GM18511 (cell line): ENCODE measurements around the gene LAMTOR5.
"Not testable (repeated sequence)": the region's sequence is repeated elsewhere in the genome, so short reads cannot be mapped to it uniquely, and the experiment has no call there.

Source experiments
- ATAC-seq: cut with Tn5 transposase; IDR thresholded peaks from one replicate; pipeline ENCODE4 v1.9.1; 2021; ENCODE audit warnings: mild to moderate bottlenecking, moderate library complexity; ENCODE audit not compliant: unreplicated experiment

Gene LAMTOR5

DNA sequence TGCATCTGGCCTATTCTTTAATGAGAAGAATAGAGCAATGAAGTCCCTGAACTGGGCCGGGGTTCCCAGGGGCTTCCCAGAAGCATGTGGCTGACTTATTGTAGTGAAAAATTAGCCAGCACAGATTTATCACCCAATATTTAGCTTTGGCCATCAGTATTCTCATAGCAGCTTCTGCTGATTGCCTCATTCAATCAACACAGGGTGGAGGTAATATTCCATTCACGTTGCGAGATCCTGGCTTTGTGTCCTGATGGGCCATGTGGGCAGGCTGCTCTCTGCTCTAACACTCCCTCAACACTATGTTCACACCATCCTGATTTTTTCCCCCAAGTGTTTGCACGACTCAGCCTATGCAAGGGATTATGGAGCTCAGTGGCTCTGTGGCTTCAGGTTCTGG is 21.5 kb upstream of the LAMTOR5 start:
- ATAC-seq = no peak

DNA sequence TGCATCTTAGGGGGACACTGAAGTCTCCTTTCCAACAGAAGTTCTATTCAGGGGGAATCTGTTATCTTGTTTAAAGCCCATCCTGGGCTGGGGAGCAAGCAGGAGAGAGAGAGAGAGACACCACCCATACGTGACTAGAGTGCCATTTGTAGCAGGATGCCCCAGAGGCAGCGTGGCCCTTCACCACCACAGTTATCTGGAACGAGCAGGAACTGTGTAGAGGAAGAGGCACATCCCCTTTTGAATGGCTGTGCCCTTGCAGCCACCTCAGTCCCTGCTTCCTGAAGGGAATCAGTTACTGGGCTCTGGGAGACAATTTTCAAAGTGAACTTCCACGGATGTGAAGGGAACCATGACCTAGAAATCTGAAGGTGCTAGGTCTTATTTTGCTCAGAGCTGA is 19.4 kb upstream of the LAMTOR5 start:
- no peak for ATAC-seq

DNA sequence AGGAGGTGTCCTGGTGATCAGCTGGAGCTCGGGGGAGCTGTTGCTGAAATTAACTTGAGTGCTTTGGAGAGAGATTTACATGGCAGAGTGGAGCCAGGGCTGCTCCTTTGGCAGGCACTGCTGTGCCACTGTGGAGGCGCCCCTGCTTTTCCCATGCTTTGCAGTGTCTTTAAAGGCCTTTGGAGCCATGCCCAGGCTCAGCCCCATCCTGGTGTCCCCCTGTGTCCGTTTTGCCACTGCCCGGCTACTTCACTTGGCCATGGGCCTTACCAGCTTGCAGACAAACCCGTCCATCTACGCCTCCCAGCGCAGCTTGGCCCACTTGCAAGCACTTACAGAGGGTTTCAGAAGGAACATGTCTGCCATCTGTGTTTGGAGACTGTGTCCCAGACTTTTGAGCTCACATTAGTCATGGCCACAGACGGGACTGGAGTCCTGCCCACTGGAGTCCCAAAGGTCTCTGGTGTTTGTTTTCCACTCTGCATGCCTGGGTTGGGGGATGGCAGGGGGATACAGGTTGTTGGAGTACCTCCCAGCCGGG is 18.2 kb upstream of the LAMTOR5 start:
- ATAC-seq = no peak

DNA sequence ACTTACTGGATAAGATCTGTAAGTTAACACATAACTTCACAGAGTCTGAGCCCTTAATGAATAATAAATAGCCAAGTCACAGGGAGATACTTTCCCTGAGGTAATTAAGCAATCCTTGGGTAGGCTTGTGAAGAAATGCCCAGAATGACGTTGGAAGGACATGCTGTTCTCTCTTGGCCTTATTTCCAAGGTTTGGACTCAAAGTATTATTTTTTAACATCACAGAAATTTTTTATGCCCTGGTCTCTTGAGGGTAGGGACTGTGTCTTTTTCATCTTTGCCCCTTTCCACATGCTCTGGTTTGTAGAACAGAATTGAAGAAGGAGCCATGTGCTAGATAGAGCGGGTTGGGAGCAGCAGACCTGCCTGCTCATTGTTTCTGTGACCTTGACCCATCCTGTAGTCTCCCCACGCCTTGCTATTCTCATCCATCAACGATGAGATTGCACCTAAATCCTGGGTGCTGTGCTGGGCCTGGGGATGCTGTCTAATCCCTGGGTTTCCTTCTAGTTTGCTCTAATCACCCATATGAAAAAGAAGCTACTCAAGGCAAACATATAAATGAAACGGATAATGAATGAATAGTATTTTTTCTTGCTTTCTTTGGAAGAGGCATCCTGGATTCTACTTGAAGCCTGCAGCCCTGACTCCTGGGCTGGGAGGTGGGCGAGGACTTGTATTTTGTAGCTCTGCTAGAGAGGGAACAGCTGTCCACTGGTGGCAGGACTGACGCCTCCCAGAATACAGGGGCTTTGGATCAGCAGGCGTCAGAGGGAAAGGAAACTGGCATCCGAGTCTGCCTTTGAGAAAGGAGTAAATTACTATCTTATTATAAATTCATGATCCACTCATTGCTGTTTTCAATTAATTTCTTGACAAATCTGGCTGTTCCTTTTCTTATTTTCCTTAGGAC is 17.5 kb upstream of the LAMTOR5 start:
- no peak for ATAC-seq

DNA sequence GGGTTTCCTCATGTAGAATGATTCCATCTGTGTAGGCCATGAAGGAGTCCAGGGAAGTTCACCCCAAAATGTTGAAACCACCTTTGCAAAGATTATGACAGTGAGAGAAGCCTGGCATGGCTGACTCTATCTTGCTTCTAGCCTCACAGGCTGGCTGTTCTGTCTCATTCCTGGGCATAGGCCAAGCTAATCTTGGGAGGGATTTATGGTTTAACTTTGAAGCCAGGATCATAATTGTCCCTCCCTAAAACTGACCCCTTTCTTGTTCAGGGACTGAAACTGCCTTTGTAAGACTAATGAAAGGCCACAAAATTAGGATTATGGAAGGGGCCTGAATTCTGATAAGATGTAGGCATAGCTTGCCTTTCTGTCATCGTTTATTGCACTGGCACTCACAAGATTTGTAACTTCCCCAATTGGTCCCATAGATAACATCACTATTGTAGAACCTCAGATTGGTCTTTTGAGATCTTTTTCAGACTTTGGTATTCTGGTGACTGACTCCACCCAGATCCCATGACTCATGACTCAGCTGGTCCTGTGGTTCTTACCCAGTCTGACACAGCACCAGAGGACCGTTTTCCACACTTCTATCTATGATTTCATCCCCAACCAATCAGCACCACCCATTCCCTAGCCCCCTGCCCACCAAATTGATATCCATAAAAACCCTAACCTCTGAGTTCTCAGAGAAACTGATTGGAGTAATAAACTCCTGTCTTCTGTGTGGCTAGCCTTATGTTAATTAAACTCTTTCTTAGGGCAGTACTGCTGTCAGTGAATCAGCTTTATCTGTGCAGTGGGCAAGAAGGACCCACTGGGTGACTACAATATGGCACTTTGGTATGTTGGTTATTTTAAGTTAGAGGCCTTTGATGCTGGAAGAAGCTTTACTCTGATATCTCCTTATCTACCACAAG is 13.6 kb upstream of the LAMTOR5 start:
- no peak for ATAC-seq

DNA sequence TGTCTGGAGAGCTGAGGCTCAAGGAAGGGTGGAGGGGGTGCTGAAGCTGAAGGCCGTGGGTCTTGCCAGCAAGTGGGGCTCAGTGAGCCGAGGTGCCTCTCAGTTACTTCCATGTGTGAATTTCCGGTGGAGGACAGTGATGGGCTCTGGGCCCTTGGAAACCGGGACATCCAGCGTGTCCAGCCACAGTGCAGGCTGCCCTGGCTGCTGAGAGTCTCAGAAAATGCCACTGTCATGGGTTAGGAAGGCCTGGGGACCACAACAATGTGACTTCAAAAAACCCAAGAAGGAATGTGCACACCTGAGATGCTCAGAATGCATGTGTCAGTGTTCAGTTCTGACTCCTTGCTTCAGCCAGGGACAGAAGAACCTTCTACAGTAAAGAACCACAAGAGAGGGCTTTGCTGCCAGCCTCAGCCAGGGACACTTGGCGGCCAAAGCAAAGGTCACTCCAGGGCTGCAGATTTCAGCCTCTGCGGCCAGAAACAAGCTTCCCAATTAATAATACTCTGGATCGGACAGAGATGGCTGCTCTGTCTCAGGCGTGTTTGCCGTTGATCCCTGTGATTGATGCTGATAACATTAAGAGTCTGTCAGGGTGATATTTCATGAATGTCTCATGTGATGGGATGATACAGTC is 12.6 kb upstream of the LAMTOR5 start:
- ATAC-seq = no peak

DNA sequence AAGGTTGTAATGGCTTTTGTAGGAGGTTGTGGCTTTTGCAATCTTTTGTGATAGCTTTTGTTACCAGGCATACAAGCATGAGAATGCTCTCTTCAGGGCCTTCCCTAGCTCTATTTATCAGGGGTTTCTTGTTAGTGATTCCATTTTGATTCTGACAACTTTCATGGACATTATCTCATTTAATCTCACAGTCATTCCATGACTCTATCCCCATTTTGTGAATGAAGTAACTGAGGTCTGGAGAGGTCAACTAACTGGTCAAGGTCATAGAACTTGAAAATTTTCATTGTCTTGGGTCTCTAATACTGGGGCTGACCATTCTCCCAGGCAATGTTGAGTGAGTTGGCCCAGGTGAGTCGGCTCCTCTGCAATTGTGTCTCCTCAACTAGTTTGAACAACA is 11.2 kb upstream of the LAMTOR5 start:
- ATAC-seq = no peak

DNA sequence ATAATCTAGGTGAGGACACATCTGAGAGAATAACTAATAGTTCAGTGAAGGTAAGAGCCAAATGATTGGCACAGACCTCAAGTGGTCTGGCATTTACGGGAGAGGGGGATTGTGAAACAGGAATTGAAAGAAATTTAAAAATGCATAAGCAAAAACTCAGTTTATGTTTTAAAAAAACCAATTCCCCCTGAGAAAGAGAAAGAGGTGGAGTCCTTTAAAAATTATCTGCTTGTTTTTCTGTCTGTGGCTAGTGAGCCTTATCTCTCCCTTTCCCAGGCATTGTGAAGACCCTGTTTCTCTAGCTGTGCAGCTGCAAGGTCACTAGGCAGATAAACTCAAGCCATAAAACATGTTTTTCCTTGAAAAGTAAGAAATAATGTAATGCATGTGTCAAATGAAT is 5.6 kb upstream of the LAMTOR5 start:
- ATAC-seq = not testable (repeated sequence)

DNA sequence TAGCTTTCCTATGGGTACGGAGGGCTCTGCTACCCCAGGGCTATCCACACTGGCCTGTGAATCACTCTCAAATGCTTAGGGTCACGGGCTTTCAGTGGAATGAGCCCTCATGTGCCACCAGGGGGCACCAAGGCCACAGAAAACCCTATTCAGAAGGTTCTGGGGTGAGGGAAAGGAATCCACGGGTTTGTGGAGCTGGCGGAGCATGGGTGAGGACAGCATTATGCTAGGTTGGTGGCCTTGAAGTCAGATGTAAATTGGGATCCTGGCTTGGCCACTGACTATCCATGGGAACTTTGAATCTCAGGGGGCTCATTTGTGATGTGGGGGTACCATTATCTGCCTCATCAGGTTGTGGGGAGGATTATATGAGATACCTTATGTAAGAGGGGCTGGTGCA is 5.1 kb upstream of the LAMTOR5 start:
- ATAC-seq = peak; percentile 52

DNA sequence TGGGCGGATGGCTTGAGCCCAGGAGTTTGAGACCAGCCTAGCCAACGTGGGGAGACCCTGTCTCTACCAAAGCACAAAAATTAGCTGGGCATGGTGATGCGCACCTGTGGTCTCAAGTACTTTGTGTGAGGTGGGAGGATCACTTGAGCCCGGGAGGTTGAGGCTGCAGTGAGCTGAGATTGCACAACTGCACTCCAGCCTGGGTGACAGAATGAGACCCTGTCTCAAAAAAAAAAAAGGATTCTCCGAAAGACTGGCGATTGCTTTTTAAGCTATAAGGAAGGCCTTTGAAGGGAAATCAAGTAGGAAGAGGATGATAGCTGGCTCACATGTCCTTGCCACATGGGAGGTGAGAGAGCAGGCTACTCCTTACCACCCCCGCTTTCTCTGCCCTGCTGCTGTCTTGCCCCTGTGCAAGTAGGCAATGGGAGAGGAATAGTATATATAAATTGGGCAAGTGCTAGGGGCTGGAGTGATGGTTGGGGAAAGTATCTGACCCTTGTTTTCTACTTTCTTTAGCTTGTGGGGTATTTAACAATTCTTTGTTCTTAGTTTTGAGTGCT is 3.8 kb upstream of the LAMTOR5 start:
- ATAC-seq = no peak

DNA sequence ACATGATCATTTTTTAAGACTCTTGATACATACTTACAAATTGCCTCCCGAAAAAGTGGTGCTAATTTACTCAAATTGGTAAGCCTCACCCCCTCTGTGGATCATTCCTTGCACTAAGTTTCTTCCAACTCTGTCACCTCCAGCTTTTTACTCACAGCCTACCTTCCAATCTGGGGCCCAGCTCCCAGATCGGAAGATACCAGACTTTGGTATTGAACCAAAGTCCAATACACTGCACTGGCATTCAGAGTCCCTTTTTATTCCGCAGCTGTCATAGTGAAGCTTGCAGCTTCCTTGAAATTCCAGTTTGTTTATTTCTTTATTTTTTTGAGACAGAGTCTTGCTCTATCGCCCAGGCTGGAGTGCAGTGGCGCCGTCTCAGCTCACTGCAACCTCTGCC is 1.8 kb upstream of the LAMTOR5 start:
- ATAC-seq = no peak

DNA sequence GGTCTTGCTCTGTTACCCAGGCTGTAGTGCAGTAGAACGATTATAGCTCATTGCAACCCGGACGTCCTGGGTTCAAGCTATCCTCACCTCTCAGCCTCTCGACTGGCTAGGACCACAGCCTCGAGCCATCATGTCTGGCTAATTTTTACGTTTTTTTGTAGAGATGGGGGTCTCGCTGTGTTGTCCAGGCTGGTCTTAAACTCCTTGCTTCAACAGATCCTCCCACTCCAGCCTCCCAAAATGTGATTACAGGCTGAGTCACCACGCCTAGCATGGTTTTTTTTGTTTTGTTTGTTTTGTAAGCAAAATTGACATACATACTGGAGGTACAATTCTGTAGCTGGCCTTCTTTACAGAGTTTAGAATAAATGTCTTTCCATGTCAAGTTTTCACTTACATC is 994 bp upstream of the LAMTOR5 start:
- ATAC-seq = no peak

DNA sequence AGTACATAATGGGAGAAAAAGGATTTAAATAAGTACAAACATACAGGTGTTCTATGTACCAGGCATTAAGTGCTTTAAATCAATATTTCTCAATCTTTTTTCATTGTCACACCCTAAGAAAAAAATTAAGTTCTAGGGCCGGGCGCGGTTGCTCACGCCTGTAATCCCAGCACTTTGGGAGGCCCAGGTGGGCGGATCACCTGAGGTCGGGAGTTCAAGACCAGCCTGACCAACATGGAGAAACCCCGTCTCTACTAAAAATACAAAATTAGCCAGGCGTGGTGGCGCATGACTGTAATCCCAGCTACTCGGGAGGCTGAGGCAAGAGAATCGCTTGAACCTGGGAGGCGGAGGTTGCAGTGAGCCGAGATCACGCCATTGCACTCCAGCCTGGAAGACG is 1.1 kb downstream of the LAMTOR5 start:
- ATAC-seq = not testable (repeated sequence)

DNA sequence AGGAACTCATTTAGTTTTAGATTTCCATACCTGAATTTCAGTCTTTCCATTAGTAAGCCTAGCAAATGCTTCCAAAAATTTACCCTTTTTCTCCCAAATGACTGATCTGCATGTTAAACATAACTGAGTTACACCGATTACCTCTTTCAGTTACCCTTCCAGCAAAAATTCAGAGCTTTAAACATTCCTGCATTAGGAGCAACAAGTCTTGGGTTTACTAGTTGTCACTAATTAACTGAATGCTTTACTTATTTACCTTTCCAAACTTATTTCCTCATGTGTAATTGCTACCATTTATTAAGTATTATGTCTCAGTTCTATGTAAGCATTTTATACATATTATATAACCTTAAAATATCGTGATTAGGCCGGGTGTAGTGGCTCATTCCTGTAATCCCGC is 3.1 kb downstream of the LAMTOR5 start:
- ATAC-seq = no peak

DNA sequence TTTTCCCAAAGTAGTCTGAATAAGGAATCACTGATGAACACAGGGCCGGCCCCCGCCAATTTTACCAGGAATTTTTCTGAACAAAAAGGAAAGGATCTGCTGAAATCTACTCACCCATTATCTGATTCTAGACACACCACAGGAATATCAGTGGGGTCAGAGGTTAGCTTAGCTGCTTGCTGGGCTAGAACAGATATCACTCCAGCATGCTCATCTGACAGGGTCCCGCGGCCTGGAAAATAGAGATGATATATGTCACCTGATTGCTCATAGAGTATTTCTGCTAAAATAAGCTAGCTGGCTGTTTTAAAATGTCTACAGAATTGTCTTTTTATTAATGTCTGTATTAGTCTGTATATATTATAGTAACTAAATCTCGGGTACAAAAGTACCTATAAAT is 3.7 kb downstream of the LAMTOR5 start:
- no peak for ATAC-seq

DNA sequence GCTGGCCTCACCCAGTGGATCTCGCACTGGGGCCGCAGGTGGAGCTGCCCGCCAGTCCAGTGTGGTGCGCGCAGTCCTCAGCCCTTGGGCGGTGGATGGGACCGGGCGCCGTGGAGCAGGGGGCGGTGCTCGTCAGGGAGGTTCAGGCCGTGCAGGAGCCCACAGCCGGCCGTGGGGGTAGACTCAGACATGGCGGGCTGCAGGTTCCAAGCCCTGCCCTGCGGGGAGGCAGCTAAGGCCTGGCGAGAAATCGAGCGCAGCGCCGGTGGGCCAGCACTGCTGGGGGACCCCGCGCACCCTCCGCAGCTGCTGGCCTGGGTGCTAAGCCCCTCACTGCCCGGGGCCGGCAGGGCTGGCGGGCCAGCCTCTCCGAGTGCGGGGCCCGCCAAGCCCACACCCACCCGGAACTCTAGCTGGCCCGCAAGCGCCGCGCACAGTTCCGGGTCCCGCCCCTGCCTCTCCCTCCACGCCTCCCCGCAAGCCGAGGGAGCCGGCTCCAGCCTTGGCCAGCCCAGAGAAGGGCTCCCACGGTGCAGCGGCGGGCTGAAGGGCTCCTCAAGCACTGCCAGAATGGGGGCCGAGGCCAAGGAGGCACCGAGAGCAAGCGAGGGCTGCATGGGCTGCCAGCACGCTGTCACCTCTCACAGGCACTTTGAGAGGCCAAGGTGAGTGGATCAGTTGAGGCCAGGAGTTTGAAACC is 11.1 kb downstream of the LAMTOR5 start:
- not testable (repeated sequence) for ATAC-seq

DNA sequence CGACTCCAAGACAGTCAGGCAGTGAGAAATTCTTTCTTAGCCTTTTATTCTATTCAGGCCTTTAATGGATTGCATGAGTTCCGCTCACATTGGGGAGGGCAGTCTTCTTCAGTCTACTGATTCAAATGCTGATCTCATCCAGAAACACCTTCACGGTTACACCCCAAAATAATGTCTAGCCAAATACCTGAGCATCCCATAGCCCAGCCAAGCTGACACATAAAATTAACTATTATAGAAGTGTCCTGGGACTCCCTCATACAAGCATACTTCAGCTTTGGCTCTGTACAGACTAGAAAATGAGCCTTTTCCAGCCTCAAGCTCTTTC is 13.0 kb downstream of the LAMTOR5 start:
- ATAC-seq = no peak

DNA sequence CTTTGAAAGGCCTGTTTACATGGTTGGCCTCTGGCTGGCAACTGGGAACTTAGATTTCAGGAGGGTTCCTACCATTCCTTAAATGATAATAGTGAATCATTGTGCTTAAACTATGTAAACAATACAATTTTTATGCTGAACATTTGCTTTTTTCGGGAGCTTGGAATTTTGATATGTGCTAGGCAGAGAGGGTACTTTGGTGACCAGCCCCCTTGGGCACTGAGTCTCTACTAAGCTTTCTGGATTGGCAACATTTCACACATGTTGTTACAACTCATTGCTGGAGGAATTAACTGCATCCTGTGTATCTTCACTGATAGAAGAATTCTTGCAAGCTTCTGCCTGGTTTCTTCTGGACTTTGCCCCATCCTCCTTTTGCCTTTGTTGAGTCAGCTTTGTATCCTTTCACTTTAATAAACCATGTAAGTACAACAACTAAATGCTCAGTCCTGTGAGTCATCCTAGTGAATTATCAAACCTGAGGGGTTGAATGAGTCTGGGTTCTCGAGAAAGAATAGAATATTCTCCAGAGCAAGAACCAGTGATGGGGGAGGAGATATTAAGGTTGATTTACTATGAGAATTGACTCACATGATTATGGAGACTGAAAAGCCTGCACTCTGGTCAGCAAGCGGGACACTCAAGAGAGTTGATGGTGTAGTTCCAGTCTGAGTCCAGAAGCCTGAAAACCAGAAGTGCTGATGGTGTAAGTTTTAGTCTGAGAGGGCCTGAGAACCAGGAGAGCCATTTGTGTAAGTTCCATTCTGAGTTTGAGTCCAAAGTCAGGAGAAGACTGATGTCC is 13.6 kb downstream of the LAMTOR5 start:
- ATAC-seq = no peak

DNA sequence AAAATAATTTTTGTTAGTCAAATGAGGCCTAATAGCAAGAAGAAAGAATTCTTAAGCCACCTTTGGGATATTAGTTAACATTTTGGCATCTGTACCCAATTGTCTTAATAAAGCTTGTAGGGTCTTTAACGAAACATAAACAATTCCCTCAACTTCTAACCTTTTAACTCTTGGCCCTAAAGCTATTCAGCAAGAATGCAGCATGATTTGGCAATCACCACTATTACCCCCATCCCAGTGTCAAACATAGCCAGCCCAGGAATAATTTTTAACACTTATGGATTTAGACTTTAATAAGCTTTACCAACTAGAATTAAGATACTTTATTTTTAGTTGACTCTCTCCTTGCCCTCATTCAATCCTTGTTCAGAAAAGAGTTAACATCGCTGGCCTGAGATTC is 14.2 kb downstream of the LAMTOR5 start:
- ATAC-seq = no peak
